ENCODE measurements around the gene IGF1.

IGF1 gene

DNA sequence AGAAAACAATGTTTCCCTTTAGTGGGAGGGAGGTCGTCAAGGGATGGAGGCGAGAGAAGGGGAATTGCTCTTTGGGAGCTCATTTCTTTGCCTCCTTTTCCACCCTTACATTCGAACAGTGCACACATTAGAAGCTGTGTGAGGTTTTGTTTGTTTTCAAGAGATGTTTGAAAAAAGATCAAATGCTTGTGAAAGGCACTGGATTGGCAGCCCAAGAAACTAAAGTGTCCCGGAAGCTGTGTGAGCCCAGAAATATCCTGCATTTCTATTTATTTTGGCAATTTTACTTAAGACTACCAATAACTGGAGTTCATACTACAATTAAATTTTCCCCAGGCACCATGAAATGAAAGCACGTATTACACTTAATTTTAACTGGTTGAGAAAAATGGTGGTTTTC lies 67.0 kb downstream of the IGF1 start:
- no peak overlapping the region for H2BK15ac ChIP-seq (ENCODE audit: low read length)
- H4K91ac ChIP-seq (ENCODE audit: low read depth, low read length, poor library complexity): no peak overlapping the region
- H3K4me1 ChIP-seq (ENCODE audit: control insufficient read depth in 2 of 2, insufficient read depth in 1 of 2, low read depth in 1 of 2, low read length in 2 of 2): no peaks in the 10 kb centered on the region
- no peak overlapping the region for H2AK5ac ChIP-seq (ENCODE audit: low read depth, low read length)
- H3K27me3 ChIP-seq (ENCODE audit: control insufficient read depth in 3 of 3, insufficient read depth in 3 of 3, low read depth in 1 of 3, low read length in 3 of 3): no peaks in the 10 kb centered on the region
- H3K4me3 ChIP-seq (ENCODE audit: low read length in 2 of 2): no peak overlapping the region
- H3K23ac ChIP-seq (ENCODE audit: low read depth, low read length, poor library complexity): no peak overlapping the region
- no peaks in the 10 kb centered on the region for H3K9me3 ChIP-seq (replicated peaks in 1 of 2; ENCODE audit: control insufficient read depth in 2 of 2, insufficient read depth in 1 of 2, low read depth in 1 of 2, low read length in 2 of 2)
- DNase-seq (ENCODE audit: low spot score): no peak
- no peaks in the 10 kb centered on the region for H3K79me1 ChIP-seq (ENCODE audit: low read depth, low read length)
- H2BK120ac ChIP-seq (ENCODE audit: low read depth, low read length): no peak overlapping the region
- no peak overlapping the region for H3K18ac ChIP-seq (ENCODE audit: low read length)
- H3K14ac ChIP-seq (ENCODE audit: low read length): no peak overlapping the region
- H2BK5ac ChIP-seq (ENCODE audit: low read length): no peak overlapping the region
- H3K9ac ChIP-seq (ENCODE audit: low read depth, low read length, poor library complexity): no peak overlapping the region
- WGBS, 2 donors (ENCODE audit: extremely low coverage in 2 of 2, insufficient read length in 2 of 2, insufficient replicate concordance in 1 of 2): no CpG with 5 or more reads among the region's 5 CpGs
- H3K4ac ChIP-seq (ENCODE audit: low read length): no peak overlapping the region
- no peak overlapping the region for H4K8ac ChIP-seq (ENCODE audit: low read depth, low read length)
- no peak overlapping the region for H3K27ac ChIP-seq (replicated peaks; ENCODE audit: low read length)
- H3K36me3 ChIP-seq (replicated peaks in 1 of 2; ENCODE audit: control insufficient read depth in 2 of 2, insufficient read depth in 2 of 2, low read length in 2 of 2): peaks cover 0 to 2% of the 10 kb centered on the region in 2 donors
- H3K4me2 ChIP-seq (ENCODE audit: insufficient read depth, low read length, poor library complexity, severe bottlenecking): no peak overlapping the region
- no peak overlapping the region for H2AFZ ChIP-seq (ENCODE audit: low read length)
- H2BK12ac ChIP-seq (ENCODE audit: low read length): no peak overlapping the region

GRCh38 chr12:102410511-102410910 lies 69.9 kb downstream of the IGF1 start:
- no peak for DNase-seq (ENCODE audit: low spot score)
- no peaks in the 10 kb centered on the region for H3K9me3 ChIP-seq (replicated peaks in 1 of 2; ENCODE audit: control insufficient read depth in 2 of 2, insufficient read depth in 1 of 2, low read depth in 1 of 2, low read length in 2 of 2)
- H2BK120ac ChIP-seq (ENCODE audit: low read depth, low read length): no peak overlapping the region
- no peak overlapping the region for H3K27ac ChIP-seq (replicated peaks; ENCODE audit: low read length)
- H4K8ac ChIP-seq (ENCODE audit: low read depth, low read length): no peak overlapping the region
- H2BK15ac ChIP-seq (ENCODE audit: low read length): no peak overlapping the region
- no peak overlapping the region for H3K4me2 ChIP-seq (ENCODE audit: insufficient read depth, low read length, poor library complexity, severe bottlenecking)
- H3K9ac ChIP-seq (ENCODE audit: low read depth, low read length, poor library complexity): no peak overlapping the region
- H2BK5ac ChIP-seq (ENCODE audit: low read length): no peak overlapping the region
- H4K91ac ChIP-seq (ENCODE audit: low read depth, low read length, poor library complexity): no peak overlapping the region
- no peak overlapping the region for H3K23ac ChIP-seq (ENCODE audit: low read depth, low read length, poor library complexity)
- no peak overlapping the region for H2AK5ac ChIP-seq (ENCODE audit: low read depth, low read length)
- H3K79me1 ChIP-seq (ENCODE audit: low read depth, low read length): no peaks in the 10 kb centered on the region
- H3K4me1 ChIP-seq (ENCODE audit: control insufficient read depth in 2 of 2, insufficient read depth in 1 of 2, low read depth in 1 of 2, low read length in 2 of 2): peaks cover 0 to 5% of the 10 kb centered on the region in 2 donors
- no peak overlapping the region for H3K14ac ChIP-seq (ENCODE audit: low read length)
- no peak overlapping the region for H3K4me3 ChIP-seq (ENCODE audit: low read length in 2 of 2)
- no peak overlapping the region for H2BK12ac ChIP-seq (ENCODE audit: low read length)
- no peaks in the 10 kb centered on the region for H3K27me3 ChIP-seq (ENCODE audit: control insufficient read depth in 3 of 3, insufficient read depth in 3 of 3, low read depth in 1 of 3, low read length in 3 of 3)
- no peak overlapping the region for H3K4ac ChIP-seq (ENCODE audit: low read length)
- no peak overlapping the region for H3K18ac ChIP-seq (ENCODE audit: low read length)
- H3K36me3 ChIP-seq (replicated peaks in 1 of 2; ENCODE audit: control insufficient read depth in 2 of 2, insufficient read depth in 2 of 2, low read length in 2 of 2): no peaks in the 10 kb centered on the region
- H2AFZ ChIP-seq (ENCODE audit: low read length): no peak overlapping the region

- no peak overlapping the region for H3K18ac ChIP-seq (ENCODE audit: low read length)
- H2BK15ac ChIP-seq (ENCODE audit: low read length): no peak overlapping the region
- H3K27ac ChIP-seq (replicated peaks; ENCODE audit: low read length): no peak overlapping the region
- H3K27me3 ChIP-seq (ENCODE audit: control insufficient read depth in 3 of 3, insufficient read depth in 3 of 3, low read depth in 1 of 3, low read length in 3 of 3): no peaks in the 10 kb centered on the region
- H3K9ac ChIP-seq (ENCODE audit: low read depth, low read length, poor library complexity): no peak overlapping the region
- DNase-seq (ENCODE audit: low spot score): no peak
- H2AK5ac ChIP-seq (ENCODE audit: low read depth, low read length): no peak overlapping the region
- no peak overlapping the region for H3K4me2 ChIP-seq (ENCODE audit: insufficient read depth, low read length, poor library complexity, severe bottlenecking)
- H3K36me3 ChIP-seq (replicated peaks in 1 of 2; ENCODE audit: control insufficient read depth in 2 of 2, insufficient read depth in 2 of 2, low read length in 2 of 2): no peaks in the 10 kb centered on the region
- no peaks in the 10 kb centered on the region for H3K9me3 ChIP-seq (replicated peaks in 1 of 2; ENCODE audit: control insufficient read depth in 2 of 2, insufficient read depth in 1 of 2, low read depth in 1 of 2, low read length in 2 of 2)
- H3K4ac ChIP-seq (ENCODE audit: low read length): no peak overlapping the region
- peaks cover 0 to 5% of the 10 kb centered on the region in 2 donors for H3K4me1 ChIP-seq (ENCODE audit: control insufficient read depth in 2 of 2, insufficient read depth in 1 of 2, low read depth in 1 of 2, low read length in 2 of 2)
- no peak overlapping the region for H4K8ac ChIP-seq (ENCODE audit: low read depth, low read length)
- no peak overlapping the region for H2BK5ac ChIP-seq (ENCODE audit: low read length)
- no peak overlapping the region for H4K91ac ChIP-seq (ENCODE audit: low read depth, low read length, poor library complexity)
- no peak overlapping the region for H2AFZ ChIP-seq (ENCODE audit: low read length)
- no CpG with 5 or more reads among the region's 4 CpGs for WGBS, 2 donors (ENCODE audit: extremely low coverage in 2 of 2, insufficient read length in 2 of 2, insufficient replicate concordance in 1 of 2)
- no peaks in the 10 kb centered on the region for H3K79me1 ChIP-seq (ENCODE audit: low read depth, low read length)
- H3K4me3 ChIP-seq (ENCODE audit: low read length in 2 of 2): no peak overlapping the region
- H3K23ac ChIP-seq (ENCODE audit: low read depth, low read length, poor library complexity): no peak overlapping the region
- H3K14ac ChIP-seq (ENCODE audit: low read length): no peak overlapping the region
- no peak overlapping the region for H2BK120ac ChIP-seq (ENCODE audit: low read depth, low read length)
- no peak overlapping the region for H2BK12ac ChIP-seq (ENCODE audit: low read length)
Observed at GRCh38 chr12:102408487-102409297, 71.7 kb downstream of the IGF1 start.

DNA sequence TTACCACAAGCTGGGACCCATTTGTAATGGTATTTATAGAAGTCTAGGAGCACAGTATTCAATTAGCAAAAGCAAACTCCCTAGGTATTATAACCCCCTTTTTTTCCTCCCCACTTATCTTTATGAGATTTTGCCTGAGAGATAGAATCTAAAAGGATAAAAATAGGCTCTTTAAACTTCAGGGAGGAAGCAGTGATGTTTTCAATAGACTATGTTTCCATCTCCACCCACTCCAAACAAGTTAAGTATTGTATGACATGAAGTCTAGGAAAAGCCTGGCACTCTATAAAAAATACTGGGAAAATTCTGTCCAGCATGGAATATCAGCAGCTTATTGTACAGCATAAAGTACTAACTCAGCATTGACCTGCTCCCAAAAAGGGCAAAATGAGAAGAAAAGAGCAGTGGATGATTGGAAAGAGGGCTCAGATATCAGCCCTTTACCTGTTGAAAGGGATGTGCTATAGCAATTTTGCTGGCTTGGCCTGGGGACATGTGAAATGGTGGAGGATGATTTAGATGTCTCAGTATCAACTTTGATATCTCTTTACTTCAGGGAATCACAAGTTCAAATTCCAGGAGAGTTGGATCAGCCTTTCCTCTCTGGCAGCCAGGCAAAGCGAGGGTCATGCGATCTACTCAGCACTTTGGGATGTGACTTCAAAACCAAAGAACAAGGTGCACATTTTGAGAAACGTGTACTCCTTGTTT lies 72.4 kb downstream of the IGF1 start:
- Histone ChIP-seq H4K91ac (ENCODE audit: low read depth, low read length, poor library complexity) (no peak overlapping the region), H3K4me2 (ENCODE audit: insufficient read depth, low read length, poor library complexity, severe bottlenecking) (no peak overlapping the region)
- WGBS, 2 donors (ENCODE audit: extremely low coverage in 2 of 2, insufficient read length in 2 of 2, insufficient replicate concordance in 1 of 2): no CpG with 5 or more reads among the region's 3 CpGs

More for the DNA sequence above, 72.4 kb downstream of the IGF1 start:
- Histone ChIP-seq H3K14ac (ENCODE audit: low read length) (no peak overlapping the region), H2BK15ac (ENCODE audit: low read length) (no peak overlapping the region), H2AFZ (ENCODE audit: low read length) (no peak overlapping the region), H3K23ac (ENCODE audit: low read depth, low read length, poor library complexity) (no peak overlapping the region), H3K27ac (replicated peaks; ENCODE audit: low read length) (no peak overlapping the region), H3K9ac (ENCODE audit: low read depth, low read length, poor library complexity) (no peak overlapping the region), H3K9me3 (replicated peaks in 1 of 2; ENCODE audit: control insufficient read depth in 2 of 2, insufficient read depth in 1 of 2, low read depth in 1 of 2, low read length in 2 of 2) (no peaks in the 10 kb centered on the region), H3K4me1 (ENCODE audit: control insufficient read depth in 2 of 2, insufficient read depth in 1 of 2, low read depth in 1 of 2, low read length in 2 of 2) (peaks cover 0 to 5% of the 10 kb centered on the region in 2 donors), H3K18ac (ENCODE audit: low read length) (no peak overlapping the region), H4K8ac (ENCODE audit: low read depth, low read length) (no peak overlapping the region), H2BK5ac (ENCODE audit: low read length) (no peak overlapping the region), H3K4ac (ENCODE audit: low read length) (no peak overlapping the region), H3K79me1 (ENCODE audit: low read depth, low read length) (no peaks in the 10 kb centered on the region), H2BK120ac (ENCODE audit: low read depth, low read length) (no peak overlapping the region), H3K36me3 (replicated peaks in 1 of 2; ENCODE audit: control insufficient read depth in 2 of 2, insufficient read depth in 2 of 2, low read length in 2 of 2) (no peaks in the 10 kb centered on the region), H2BK12ac (ENCODE audit: low read length) (no peak overlapping the region), H3K4me3 (ENCODE audit: low read length in 2 of 2) (no peak overlapping the region), H2AK5ac (ENCODE audit: low read depth, low read length) (no peak overlapping the region), H3K27me3 (ENCODE audit: control insufficient read depth in 3 of 3, insufficient read depth in 3 of 3, low read depth in 1 of 3, low read length in 3 of 3) (no peaks in the 10 kb centered on the region)
- DNase-seq (ENCODE audit: low spot score): no peak
